ENCODE data around the gene HMX1.

DNA sequence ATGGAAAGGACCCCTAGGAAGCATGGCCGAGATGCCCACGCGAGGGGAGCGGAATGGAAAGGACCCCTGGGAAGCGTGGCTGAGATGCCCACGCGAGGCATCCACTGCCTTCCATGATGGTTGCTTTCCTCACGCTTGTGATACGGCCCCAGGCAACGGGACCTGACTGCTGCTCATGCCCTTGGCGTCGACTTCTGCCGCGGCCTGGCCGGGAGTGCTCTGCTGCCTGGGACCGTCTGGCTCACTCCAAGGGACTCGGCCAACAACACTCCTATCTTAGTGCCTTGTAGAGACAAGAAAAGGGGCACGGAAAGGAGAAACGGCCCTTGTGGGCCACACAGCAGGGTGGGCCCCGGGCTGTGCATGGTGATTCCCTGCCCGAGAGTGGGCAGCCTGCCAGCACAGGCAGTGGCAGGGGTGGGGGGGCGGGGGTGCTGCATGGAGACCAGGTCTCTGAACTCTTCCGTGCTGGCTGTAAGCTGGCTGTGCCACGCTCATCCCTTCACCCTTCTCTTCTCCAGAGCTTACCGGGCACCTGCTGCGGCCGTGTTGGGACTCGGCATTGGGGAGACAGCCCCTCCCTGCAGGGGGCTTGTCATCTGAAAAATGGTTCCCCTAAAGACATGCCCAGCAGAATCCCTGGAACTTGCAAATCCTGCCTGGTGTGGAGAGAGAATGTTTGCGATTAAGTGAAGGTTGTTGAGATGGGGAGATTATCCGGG is 38.6 kb upstream of the HMX1 start:
- TF ChIP-seq POLR2A (IDR thresholded peaks at IDR 0.05) (no peak), EP300 (IDR thresholded peaks at IDR 0.05) (no peak)
- TF ChIP-seq, protein P1, sequence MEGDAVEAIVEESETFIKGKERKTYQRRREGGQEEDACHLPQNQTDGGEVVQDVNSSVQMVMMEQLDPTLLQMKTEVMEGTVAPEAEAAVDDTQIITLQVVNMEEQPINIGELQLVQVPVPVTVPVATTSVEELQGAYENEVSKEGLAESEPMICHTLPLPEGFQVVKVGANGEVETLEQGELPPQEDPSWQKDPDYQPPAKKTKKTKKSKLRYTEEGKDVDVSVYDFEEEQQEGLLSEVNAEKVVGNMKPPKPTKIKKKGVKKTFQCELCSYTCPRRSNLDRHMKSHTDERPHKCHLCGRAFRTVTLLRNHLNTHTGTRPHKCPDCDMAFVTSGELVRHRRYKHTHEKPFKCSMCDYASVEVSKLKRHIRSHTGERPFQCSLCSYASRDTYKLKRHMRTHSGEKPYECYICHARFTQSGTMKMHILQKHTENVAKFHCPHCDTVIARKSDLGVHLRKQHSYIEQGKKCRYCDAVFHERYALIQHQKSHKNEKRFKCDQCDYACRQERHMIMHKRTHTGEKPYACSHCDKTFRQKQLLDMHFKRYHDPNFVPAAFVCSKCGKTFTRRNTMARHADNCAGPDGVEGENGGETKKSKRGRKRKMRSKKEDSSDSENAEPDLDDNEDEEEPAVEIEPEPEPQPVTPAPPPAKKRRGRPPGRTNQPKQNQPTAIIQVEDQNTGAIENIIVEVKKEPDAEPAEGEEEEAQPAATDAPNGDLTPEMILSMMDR (IDR thresholded peaks at IDR 0.05): no peak

All from gastroesophageal sphincter (tissue), 3 donors.